HG03039 (cell line): ENCODE data around the gene UBE2N.

Experiments
- ATAC-seq: cut with Tn5 transposase; IDR thresholded peaks from one replicate; pipeline ENCODE4 v1.9.1; 2021; ENCODE audit warnings: mild to moderate bottlenecking, moderate library complexity; ENCODE audit not compliant: unreplicated experiment

UBE2N gene

DNA sequence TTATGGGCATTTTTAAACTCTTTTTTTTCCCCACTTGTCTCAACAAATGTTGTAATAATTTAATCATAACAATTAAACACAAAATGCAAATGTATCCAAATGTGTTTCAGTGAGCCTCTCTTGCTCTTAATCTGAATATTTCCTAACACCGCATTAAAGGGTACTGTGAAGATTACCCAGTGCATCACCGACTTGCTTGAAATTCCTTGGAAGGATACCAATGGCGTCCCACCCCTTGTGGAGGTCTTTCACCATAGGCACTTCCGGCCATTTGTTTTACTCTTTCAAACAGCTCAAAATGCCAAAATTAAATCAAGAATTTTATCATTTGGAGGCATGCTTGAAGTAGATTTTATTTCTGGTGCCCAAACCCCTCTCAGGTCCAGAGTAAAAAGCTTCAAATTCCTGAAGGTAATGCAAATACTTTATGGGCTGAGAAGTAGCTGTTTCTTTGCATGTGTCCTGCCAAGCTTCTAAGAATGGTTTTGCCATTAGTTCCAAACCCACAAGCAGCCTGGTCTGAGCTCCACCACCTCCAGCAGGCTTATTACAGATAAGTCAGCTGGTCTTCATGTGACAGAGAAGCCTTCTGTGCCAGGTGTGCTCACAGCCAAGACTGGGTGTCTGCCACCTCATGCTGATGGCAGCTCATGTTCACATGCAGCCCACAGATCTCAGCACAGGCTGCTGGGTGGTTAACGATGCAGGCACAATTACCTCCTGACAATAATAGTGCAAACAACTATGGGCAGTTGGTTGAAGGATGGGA is 80.4 kb downstream of the UBE2N start:
- ATAC-seq, result no peak

GRCh38 chr12:93360688-93361087 is 81.1 kb downstream of the UBE2N start:
- ATAC-seq, result no peak

DNA sequence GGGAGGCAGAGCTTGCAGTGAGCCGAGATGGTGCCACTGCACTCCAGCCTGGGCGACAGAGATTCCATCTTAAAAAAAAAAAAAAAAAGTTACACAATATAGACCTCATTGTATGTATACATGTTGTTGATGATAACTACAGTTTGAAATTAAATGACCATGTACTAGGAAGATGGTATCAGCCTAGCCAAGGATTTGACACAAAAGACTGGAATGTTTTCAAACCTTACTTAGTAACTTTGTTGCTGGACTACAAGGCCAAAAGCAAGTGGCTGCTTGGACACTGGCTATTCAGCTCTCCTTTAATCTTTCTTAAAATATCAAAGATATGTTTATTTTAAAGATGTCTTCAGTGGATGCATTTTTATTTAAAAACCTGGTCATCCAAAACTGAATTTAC is 82.9 kb downstream of the UBE2N start:
- ATAC-seq, result no peak

DNA sequence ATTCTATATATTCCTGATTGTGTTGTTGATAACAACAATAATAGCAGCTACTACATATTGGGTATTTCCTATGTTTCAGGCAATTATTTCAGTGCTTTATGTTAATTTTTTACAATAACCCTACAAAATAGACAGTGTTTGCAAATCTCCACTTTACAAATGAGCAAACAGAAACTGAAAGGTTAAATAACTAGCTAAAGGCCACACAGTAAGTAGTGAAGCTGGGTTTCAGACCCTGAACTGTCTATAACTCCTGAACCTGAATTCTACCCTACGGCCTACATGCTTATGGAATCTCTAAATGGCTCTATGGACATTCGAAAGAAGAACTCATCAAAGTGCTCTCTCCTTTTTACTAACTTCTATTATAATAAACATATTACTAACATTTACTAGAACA is 83.7 kb downstream of the UBE2N start:
- peak; percentile 62 for ATAC-seq

GRCh38 chr12:93356214-93356613 is 85.5 kb downstream of the UBE2N start:
- no peak for ATAC-seq
